HG03354 (cell line): ENCODE data around the gene SHB.
A peak's percentile ranks its signal among the peaks of the same experiment; 100 is the strongest.

ENCODE experiments used
- ATAC-seq: cut with Tn5 transposase; IDR thresholded peaks from one replicate; pipeline ENCODE4 v1.9.1; 2021; ENCODE audit warnings: mild to moderate bottlenecking; ENCODE audit not compliant: unreplicated experiment, poor library complexity, severe bottlenecking

The SHB gene, protein sequence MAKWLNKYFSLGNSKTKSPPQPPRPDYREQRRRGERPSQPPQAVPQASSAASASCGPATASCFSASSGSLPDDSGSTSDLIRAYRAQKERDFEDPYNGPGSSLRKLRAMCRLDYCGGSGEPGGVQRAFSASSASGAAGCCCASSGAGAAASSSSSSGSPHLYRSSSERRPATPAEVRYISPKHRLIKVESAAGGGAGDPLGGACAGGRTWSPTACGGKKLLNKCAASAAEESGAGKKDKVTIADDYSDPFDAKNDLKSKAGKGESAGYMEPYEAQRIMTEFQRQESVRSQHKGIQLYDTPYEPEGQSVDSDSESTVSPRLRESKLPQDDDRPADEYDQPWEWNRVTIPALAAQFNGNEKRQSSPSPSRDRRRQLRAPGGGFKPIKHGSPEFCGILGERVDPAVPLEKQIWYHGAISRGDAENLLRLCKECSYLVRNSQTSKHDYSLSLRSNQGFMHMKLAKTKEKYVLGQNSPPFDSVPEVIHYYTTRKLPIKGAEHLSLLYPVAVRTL

GRCh38 chr9:38068701-38069628 lies at the start of gene SHB:
TSS of gene SHB (minus strand) at chr9:38069227. CDS start at chr9:38068645, 582 bp downstream.
- ATAC-seq: peak; percentile 56

- ATAC-seq: no peak
Measured at GRCh38 chr9:38117651-38118050, 48.6 kb upstream of the SHB start.

- no peak for ATAC-seq
Measured at GRCh38 chr9:38114905-38115304, 45.9 kb upstream of the SHB start.

DNA sequence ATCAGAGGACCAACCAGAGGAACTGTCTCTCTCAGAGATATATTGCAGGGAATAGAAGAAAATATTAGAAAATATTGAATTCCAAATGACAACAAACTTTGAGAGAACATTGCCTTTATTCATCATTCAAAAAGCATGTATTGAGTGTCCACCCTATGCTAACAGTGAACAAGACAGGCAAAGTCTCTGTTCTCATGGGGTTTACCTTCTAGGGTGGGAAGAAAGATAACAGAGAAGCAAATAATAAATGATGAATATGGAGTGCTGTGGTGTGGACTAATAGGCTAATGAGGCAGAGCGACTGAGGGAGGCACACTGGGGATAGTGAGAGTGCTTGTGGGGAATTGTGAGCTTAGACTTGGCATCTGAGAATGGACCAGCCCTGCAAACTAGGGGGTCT lies 43.4 kb upstream of the SHB start:
- no peak for ATAC-seq

DNA sequence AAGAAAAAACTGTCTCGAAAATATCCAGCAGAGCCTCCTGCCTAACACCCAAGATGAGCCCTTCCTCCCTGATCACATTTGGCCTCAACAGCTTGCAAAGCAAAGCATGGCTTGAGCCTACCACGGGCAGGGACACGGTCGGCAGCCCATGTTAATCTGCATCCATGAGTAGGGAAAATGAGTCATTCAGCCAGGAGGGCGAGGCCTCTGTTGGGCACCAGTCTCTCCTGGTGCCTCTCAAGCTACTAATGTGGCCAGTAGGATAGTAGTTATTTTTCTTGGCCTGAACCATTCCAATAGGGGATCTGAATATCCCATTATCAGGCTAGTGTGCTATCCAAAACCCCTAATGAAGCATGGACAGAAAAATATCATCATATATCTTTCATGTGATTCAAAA lies 43.0 kb upstream of the SHB start:
- ATAC-seq: no peak

DNA sequence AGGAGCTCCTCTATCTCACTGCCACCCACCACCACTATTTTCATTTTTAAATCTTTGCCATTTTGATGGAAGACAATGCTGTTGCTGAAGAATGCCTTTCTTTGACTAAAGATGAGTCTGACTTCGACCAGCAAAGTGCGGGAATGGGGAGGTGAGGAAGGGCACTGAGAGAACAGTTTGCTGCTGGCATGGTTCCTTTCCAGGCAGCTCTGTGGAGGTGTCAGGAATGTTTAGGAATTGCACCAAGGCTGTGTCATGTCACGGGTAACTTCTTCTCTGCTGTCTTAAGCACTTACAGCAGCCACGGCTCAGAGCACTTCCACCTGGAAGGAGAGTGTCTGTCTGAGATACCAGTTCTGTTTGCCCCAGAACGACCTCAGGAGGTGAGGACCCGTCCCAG lies 41.4 kb upstream of the SHB start:
- no peak for ATAC-seq

GRCh38 chr9:38109601-38110000 lies 40.6 kb upstream of the SHB start:
- ATAC-seq: no peak

DNA sequence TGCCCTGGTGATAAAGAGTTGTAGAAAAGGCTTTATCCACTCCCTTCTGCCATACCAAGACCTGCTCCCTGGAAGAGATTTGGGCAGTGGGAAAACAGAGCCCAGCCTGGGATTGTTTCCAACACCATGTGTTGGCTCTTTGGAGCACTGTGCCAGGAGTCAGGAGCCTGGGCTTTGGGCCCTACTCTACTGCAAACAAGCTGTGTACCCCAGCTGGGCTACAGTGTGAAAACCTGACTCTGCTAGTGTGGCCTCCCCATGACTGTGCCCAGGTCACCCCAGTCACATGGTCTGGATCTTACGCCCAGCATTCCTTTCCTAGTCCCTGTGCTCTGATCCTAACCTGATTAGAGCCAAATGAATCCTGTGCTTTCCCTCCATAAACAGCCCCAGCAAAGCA lies 39.3 kb upstream of the SHB start:
- no peak for ATAC-seq

- ATAC-seq: no peak
Measured at GRCh38 chr9:38107811-38108304, 38.8 kb upstream of the SHB start.

GRCh38 chr9:38107405-38107804 lies 38.4 kb upstream of the SHB start:
- ATAC-seq: no peak

- no peak for ATAC-seq
Measured at GRCh38 chr9:38106488-38106887, 37.5 kb upstream of the SHB start.

- ATAC-seq: no peak
Measured at GRCh38 chr9:38103340-38103739, 34.3 kb upstream of the SHB start.

- no peak for ATAC-seq
Measured at GRCh38 chr9:38101423-38101822, 32.4 kb upstream of the SHB start.

DNA sequence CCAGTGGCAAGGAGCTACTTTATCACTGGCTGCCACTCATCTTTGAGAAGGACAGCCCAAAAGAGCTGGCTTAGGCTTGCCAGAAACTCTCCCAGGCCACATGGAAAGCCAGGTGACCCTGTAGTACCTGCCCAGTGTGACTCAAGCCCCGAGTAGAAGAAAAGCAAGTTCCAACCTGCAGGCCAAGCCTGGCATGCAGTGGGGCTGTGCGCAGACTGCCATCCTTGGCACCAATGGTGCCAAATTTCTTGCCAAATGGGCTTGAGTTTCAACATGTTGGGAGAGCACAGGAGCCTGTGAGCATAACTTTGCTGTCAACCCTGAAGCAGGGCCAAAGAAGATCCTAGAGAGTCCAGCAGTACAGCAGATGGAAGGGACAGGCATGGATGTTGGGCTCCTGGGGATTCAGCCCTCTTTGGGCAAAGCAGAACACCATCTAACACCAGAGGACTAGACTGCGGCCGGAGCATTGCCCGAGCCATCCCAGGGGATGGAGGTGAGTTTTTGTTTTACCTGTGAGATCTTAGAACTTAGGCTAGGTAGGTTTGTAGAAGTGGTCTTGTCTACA lies 27.3 kb upstream of the SHB start:
- ATAC-seq: no peak

- ATAC-seq: no peak
Measured at GRCh38 chr9:38094165-38094564, 25.1 kb upstream of the SHB start.

GRCh38 chr9:38092656-38093055 lies 23.6 kb upstream of the SHB start:
- ATAC-seq: no peak

DNA sequence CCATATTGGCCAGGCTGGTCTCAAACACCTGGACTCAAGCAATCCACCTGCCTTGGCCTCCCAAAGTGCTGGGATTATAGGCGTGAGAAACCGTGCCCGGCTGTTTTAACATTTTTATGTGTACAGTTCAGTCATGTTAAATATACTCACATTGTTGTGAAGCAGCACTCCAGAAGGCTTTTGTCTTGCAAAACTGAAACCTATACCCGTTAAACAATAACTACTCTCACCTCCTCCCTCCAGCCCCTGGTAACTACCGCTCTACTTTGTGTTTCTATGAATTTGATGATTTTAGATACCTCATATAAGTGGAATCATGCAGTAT lies 23.1 kb upstream of the SHB start:
- peak; percentile 50 for ATAC-seq

GRCh38 chr9:38091310-38092199 lies 22.5 kb upstream of the SHB start:
- ATAC-seq: peak; percentile 53

DNA sequence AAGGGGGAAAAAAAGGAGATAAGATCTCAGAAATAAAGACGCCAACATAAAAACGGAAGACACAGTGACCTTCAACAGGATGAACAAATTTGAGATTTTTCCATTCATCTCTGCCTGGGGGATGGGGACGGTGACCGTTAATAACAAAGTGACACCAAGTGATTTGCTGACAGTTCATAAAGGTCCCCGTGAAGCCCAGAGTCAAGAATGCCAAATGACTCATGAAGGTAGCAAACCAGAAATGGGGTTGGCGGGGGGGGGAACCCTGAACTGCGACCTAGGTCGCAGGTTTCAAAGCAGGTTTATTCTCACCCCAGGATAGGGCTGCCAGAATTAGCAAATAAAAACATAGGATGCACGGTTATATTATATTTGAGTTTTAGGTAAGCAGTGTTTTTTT lies 21.1 kb upstream of the SHB start:
- no peak for ATAC-seq
